T47D (cell line): ENCODE data around the gene SNX25.
"Not testable (repeated sequence)": the region's sequence is repeated elsewhere in the genome, so short reads cannot be mapped to it uniquely, and the experiment has no call there.

Experiments used
- DNase-seq, 2 experiments: peaks; one replicate each; pipeline versions ENCODE4 v3.0.0 to v3.0.0-alpha.2; 2011 to 2012; ENCODE audit warnings: low read depth in 1 of 2, low spot score in 1 of 2
- JUND ChIP-seq: IDR thresholded peaks from 2 replicates; pipeline ENCODE4 v1.6.1; 2012; ENCODE audit warnings: low read depth
- in situ Hi-C: cut with HindIII; loops from 2 replicates; pipeline ENCODE4 v1.10.0; 2016; ENCODE audit warnings: low sequenced_read_pairs, low pct_unique_long_range_greater_than_20kb

The SNX25 gene

DNA sequence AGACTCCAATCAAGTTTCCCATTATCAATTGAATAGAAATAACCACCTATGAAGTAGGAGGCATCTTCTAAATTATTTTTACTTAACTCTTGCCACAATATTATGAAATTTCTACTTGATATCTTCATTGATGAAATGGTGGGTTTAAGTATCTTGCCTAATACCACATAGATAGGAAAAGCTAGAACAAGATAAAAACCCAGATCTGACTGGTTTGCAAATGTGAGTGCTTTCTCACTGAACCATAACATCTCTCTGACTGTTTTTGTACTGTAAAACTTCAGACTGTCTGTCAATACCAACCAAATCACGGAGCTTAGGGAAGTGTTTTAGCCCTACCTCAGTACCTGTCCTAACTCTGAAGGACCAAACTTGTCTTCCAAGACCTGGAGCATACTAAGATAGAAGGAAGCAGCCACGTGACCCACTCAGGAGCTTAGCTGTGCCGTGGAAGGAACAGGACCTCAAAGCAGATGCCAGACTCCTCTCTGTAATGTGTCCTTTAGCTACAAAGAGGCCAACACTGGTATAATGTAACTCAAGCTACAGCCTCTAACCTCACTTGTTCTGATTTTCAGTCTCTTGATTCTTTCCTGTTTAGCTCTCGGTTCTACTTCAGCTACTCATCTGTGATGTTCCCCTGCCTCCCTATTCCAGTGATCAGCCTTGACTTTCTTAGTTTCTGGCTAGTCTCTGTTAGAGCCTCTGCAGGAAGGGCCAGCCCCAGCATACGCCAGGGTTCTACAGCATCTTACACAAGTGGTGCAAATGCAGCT, 101.9 kb downstream of the SNX25 start:
- TF ChIP-seq JUND, result no peak
- in situ Hi-C loops, result no loop called here
- no peak for DNase-seq

DNA sequence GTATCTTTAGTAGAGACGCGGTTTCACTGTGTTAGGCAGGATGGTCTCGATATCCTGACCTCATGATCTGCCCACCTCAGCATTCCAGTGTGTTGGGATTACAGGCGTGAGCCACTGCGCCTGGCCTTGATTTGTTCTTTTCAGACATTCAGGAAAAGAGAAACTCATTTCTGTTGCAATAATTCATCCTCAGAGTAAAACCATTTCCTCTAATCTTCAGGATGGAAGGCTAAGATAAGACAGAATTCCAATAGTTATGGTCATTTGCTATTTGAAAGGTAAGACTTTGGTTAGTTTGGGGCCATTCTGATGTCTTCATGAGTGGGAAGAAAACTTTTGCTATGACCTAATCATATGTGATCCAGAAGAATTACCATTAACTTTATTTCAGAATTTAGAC, 103.3 kb downstream of the SNX25 start:
- TF ChIP-seq JUND, result no peak
- DNase-seq, result no peak
- in situ Hi-C loops, result no loop called here

DNA sequence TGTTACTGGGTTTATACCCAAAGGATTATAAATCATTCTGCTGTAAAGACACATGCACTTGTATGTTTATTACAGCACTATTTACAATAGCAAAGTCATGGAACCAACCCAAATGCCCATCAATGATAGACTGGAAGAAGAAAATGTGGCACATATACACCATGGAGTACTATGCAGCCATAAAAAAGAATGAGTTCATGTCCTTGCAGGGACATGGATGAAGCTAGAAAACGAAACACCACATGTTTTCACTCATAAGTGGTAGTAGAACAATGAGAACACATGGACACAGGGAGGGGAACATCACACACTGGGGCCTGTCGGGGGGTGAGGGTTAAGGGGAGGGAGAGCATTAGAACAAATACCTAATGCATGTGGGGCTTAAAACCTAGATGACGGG, 108.1 kb downstream of the SNX25 start:
- in situ Hi-C loops, DNase-seq: not testable (repeated sequence)

DNA sequence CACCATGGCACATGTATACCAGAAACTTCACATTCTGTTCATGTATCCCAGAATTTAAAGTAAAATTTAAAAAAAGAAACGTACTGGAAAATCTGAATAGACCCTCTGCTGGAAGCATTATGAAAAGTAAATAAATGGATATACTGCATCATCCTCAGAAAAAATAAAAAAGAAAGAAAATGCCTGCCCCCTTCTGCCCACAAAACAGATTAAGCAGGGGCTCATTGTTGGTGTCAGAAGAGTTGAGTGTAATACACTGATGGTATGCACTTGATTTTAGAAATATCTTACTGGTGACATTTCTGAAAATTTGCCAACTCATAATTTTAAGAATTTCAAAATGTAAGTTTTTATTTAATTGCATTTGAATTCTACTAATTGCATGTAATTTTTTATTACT, 108.5 kb downstream of the SNX25 start:
- DNase-seq, result no peak
- in situ Hi-C loops, result no loop called here
- TF ChIP-seq JUND, result no peak

DNA sequence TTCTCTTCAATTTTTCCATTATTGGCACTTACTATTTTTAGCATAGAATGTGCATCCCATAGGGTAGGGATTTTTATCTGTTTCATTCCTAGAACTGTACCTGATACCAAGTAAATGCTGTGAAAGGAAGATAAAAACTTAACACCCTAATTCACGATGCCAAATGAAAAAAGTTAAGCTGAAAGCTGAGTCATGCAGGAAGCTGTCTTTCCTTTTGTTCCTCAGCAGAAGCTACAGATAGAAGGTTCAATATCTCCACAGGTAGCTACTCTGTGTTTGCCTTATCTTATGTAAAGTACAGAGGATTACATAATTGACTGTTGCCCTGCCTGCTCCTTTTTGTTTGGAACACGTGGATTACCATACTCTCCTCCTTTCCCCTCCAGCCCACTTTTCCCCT, 109.3 kb downstream of the SNX25 start:
- no peak for DNase-seq
- TF ChIP-seq JUND, result no peak
- in situ Hi-C loops, result no loop called here

DNA sequence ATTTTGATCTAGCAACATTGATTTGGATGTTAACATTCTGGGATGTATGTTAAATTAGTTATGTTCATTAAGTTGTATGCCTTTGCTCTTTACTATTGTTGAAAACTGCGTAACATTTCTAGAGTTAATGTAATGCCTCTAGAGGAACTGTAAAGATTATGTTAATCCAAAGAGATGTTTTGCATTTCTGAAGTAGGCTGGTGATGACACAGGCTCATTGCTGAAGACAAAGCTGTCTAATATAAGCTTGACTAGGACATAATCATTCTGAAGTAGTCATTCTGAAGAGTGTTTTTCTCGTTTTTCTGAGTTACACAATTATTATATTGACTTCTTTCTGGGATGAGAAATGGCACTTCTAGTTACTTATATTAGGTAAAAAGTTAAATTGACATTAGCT, 113.4 kb downstream of the SNX25 start:
- in situ Hi-C loops, result no loop called here
- DNase-seq, result no peak
- no peak for TF ChIP-seq JUND

DNA sequence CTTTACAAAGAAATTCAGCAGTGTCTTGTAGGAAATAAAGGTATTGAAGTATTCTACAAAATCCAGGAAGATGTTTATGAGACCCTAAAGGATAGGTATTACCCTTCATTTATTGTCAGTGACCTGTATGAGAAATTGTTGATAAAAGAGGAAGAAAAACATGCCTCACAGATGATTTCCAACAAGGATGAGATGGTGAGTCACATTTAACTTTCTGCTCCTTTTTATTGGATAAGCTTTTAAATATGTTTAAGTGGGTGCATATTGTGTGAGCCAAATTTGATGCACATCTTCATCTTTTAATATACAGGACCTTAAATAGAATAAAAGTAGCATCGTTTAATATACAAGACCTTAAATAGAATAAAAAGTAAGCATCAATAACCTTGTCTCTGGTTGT, 114.2 kb downstream of the SNX25 start:
- DNase-seq, result no peak

DNA sequence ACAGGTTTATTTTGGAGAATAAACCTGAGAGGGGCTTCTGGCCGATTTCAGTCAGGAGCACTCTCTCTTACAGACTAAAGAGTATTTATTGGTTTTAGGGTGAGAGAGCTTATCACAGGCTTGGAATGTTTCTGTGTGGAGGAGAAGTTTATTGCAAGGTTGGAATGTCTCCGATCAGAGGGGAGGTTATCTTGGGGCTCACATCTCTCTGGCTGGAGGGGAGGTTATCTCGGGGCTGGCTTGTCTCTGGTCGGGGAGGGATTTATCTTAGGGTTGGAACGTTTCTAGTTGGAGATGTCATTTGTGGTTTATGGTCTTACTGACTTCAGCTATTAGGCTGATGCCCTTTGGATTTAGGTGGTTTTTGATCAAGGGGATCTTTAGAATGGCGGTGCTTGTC, 115.0 kb downstream of the SNX25 start:
- DNase-seq, in situ Hi-C loops: not testable (repeated sequence)

More for the DNA sequence above, 114.2 kb downstream of the SNX25 start:
- in situ Hi-C loops, result no loop called here
- TF ChIP-seq JUND, result no peak

DNA sequence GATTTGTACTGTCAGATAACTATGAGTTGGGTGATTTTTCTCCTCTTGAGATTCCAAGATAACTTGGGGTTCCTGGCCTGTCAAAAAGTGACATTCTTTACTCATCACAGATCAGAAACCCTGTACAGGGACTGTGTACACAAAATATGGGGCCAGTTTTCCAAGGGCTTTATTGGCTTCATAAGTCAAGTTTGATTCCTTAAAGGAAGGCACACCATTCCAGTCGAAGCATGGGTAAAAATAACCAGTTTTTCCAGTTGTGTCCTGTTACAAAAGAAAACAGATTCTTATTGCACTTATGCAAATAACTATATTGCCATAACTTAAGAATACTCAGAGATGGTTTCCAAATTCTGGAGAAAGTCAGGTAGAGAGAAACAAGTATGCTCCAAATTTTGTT, 116.3 kb downstream of the SNX25 start:
- in situ Hi-C loops, result not testable (repeated sequence)
- peak in 1 of 2 experiments; percentile 65 for DNase-seq

DNA sequence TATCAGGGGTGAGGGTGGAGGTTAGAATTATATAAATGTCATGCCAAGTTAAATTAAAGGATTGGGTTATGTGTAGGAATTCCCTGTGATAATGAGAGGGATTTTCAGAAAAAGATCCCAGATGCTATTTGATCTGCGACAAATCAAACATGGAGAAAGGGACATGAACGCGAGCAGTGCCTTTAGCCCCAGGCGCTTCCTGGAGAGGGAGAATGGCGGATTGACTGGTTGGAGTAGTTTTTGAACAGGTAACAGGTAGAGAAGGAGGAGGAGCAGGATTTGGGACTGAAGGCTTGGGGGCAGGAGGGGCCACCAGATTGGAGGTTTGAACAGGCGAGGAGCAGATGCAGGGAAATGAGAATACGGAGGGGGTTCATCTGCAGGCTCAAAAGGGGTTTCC, 119.2 kb downstream of the SNX25 start:
- in situ Hi-C loops, result no loop called here
- TF ChIP-seq JUND, result no peak
- DNase-seq, result peak in 1 of 2 experiments; percentile 77

DNA sequence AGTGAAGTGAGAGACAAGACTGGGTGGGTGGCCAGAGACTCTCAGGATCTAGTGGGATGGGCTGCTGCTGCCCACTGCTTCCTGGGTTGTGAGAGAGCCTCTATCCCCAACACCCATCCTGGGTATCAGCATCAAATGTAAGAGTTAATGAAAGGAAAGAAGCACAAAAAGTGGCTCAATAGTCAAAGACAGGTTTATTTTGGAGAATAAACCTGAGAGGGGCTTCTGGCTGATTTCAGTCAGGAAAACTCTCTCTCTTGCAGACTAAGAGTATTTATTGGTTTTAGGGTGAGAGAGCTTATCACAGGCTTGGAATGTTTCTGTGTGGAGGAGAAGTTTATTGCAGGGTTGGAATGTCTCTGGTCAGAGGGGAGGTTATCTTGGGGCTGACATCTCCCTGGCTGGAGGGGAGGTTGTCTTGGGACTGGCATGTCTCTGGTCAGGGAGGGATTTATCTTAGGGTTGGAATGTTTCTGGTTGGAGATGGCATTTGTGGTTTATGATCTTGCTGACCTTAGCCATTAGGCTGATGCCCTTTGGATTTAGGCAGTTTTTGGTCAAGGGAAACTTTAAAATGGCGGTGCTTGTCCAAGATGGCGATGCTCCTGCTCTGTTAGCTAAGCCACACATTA, 120.6 kb downstream of the SNX25 start:
- in situ Hi-C loops, DNase-seq: not testable (repeated sequence)

DNA sequence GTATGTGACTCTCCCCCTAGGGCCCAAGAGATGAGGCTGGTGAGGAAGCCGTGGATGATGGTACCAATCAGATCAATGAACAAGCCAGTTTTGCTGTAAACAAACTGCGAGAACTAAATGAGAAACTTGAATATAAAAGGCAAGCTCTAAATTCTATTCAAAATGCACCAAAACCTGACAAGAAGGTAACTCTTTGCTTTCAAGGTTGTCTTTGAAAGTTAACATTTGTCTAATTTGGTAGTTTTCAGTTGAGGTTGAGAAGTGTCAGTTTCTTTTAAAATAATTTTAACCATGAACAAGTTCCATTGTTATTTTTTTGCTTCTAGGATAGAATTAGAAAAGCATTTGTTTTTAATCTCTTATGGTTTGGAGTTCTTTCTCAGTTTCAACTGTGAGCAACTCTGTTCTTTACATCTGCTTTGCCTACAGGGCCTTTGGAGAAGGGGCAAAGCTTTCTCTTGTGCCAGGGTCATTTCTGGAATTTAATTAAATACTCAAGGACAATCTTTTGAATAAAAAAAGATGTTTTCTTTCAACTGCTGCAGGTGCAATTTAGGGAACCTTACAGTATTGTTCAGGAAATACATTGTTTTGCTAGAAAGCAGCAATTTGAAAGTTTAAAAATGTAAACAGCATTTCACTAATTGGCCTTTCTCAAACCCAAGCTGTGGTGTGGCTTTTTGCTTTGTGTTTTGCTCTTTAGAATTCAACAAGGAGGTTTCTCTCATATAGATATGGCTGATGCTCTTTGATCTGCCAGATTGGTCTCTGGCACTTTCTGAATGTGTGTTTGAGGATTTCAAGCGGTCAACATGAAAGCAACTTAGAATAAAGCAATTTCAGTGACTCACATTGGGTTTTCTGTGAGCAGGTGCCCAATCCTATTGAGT, 123.4 kb downstream of the SNX25 start:
- DNase-seq, result no peak
- no peak for TF ChIP-seq JUND
- in situ Hi-C loops, result no loop called here

DNA sequence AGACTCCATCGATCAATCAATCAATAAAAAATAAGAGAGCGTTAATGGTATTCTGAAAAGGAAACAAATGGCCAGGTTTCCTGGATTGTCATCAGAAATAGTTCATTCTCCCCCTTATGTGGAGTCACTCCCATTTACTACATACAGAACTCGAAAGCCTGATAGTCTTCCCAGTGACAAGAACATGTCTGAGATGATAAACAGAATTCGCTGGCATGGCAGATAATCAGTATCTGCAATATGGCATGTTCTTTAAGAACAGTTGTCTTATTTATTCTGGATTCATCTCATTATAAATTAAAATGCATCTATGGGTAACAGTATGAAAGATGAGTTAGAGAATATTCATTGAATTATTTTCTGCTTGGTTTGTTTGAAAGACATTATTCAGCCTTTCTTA, 124.9 kb downstream of the SNX25 start:
- TF ChIP-seq JUND, result no peak
- in situ Hi-C loops, result no loop called here
- no peak for DNase-seq
